HG02852 (cell line): ENCODE results near the gene GABRR2.
"Not testable (repeated sequence)": the region's sequence is repeated elsewhere in the genome, so short reads cannot be mapped to it uniquely, and the experiment has no call there.

Experiments
- ATAC-seq: cut with Tn5 transposase; IDR thresholded peaks from one replicate; pipeline ENCODE4 v1.9.1; 2021; ENCODE audit warnings: mild to moderate bottlenecking, moderate library complexity; ENCODE audit not compliant: unreplicated experiment

GABRR2 gene

DNA sequence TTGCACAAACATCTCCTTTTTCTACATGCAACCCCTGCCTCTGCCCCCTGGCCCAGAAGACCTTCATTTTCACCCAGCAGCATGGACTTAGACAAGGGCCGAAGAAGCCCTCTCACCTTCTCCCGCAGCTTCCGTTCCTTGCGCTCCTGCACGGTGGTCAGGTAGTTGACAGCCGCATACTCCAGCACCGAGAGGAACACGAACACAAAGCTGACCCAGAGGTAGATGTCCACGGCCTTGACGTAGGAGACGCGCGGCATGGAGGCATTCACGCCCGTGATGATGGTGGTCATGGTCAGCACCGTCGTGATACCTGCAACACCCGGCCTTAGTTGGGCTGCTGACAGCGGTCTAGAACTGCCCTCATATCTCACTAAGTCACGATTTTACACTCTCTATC is 50.8 kb downstream of the GABRR2 start:
- no peak for ATAC-seq

DNA sequence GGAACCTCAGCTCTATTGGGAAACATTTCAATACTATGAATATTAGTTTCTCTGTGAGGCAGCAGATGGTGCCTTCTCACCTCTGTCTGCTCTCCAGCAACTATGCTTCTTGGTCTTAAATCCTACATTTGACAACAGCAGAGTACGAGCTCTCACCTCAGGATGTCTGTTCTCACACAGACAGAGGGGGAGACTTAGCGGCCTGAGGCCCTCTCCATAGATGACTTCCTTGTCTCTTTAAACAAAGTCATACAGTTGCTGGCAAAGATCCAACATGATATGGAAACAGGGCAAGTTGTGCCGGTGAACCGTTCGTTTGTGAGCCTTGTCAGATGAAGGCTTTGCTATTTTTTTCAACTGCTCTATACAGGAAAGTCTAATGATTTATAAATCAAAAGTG is 54.3 kb downstream of the GABRR2 start:
- ATAC-seq: no peak

DNA sequence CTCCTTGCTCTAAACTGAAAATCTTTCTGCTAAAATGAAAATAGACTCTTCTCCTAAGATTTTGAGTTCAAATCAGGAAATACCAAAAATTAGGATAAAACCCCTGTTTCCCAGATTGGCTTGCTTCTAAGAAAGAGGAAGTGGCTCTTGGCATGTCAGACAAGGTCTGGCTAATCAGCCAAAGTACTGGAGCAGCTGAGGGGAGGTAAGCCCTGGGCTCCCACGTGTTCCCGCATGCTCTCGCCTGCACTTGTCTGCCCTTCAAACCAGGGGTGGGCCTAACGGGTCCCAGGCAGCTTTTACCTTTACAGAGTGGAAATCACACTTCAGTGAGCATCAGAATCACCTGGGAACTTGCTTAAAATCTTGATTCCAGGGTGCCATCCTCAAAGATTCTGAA is 54.8 kb downstream of the GABRR2 start:
- ATAC-seq: no peak

DNA sequence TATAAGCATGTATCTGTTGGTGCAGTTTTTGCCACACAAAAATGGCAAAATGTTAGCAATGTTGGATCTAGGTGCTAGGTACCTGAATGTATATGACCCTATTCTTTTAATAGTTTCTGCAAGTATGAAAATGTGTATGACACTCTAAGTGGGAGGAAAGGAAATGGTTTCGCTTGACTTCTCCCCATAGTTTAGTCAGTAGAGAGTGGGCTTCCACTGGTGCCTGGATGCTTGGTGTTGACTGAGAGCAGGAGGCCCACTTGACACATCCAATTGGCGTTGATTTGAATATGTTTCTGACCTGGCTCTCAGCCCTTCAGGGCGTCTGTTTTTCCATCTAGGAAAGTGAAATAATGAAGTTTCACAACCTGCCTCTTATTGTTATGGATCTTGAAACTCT is 56.2 kb downstream of the GABRR2 start:
- ATAC-seq: peak; percentile 85

DNA sequence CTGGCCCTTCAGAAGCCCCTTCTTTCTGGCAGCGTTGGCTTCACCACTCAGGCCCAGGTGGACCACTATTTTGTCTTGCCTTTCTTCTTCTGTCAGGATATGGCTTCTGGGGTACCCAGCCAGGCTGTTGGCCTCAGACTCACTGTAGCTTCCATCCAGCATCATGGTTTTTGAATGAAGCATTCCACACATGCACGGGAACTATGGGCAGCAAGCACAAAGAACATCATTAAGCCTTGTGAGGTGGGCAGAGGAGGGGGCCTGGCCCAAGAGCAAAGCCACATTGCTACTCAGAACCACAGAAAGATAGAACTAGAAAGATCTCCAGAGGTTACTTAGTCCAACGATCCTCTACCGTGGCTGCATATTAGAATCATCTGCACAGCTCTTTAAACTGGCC is 57.3 kb downstream of the GABRR2 start:
- no peak for ATAC-seq

DNA sequence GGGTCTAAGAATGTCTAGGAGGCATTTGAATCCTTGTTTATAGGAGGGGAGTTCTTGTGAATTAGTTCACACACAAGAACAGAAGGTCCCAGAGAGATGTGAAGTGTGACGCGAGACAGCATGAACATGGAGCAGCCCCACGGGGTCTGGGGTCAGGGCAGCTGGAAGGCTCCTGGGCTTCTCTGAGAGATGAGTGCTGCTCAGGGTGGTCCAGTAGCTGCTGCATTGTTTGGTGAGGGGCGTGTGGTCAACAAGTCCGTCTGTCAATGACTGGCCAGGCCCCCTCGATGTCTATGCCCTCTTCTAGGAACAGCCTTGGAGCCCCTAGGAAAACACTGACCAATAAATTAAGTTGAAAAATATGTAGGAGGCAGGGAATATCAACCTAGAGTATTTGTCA is 57.8 kb downstream of the GABRR2 start:
- ATAC-seq: no peak

DNA sequence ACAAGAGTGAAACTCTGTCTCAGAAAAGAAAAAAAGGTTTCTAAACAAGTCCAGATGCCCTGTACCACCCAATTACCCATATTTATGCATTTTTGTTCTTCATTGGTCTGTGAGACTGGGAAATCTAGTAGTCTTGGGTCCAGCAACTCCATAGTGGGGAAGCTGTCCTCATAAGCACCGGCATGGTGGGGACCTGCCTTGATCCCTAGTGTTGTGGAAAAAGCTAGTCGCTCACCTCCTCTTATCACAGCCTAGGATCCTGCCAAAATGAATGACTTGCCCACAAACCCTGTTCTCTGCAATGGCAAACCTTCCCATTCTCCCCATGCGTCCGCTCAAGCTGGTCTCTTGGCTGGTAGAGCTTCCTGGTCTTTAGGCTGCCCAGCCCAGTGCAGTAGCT is 59.7 kb downstream of the GABRR2 start:
- ATAC-seq: no peak

DNA sequence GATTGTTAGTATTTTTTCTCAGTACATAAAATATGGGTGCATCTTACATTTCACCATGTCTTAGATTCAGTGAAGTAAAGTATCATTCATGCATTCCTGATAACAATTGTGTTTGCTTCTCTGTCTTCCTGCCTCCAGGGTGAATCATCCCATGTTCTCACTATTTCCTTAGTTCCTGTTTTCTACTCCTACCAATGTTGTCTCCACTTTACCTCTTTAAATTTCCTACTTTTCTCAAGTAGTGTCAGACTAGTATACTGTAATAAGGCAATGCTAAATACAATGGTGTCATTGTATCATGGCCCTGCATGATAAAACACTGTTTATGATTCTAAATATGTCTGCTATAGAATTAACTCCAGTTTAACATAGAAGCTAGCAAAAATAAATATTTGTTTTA is 60.5 kb downstream of the GABRR2 start:
- no peak for ATAC-seq

DNA sequence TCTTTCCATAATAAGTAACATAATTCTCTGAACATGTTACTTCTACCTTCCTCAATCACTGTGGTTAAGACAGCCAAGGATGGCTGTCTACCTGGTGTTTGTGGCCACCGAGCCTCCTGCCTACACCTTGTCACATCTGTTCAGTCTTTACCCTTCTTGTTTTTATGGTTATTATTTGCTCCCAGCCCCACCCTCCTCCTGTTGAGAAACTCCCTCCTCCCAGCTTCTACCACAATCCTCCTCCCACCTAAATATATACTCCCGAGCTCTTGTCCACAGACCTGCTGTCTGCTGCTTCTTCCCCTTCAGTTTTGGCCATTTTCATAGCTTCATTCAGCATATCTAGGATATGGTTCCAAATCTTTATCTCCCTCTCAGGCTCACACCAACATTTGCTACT is 62.2 kb downstream of the GABRR2 start:
- ATAC-seq: no peak

DNA sequence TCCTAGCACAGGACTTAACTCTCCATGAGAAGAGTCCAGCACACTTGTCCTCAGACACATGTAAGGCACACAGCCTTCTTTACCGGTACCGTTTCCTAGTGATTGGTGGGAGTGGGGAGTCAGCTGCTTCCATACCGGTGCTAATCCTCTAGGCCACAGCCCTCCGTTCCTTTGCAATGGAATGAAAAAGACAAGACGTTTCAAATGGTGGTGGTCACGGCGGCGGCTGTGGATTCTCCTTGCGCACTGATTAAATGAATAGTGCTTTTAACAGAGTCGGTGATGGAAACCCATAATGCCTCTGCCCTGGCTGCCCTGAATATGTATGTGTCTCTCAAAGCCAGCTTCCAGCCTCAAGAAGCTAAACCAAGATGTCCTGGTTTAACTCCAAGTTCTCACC is 63.1 kb downstream of the GABRR2 start:
- no peak for ATAC-seq

DNA sequence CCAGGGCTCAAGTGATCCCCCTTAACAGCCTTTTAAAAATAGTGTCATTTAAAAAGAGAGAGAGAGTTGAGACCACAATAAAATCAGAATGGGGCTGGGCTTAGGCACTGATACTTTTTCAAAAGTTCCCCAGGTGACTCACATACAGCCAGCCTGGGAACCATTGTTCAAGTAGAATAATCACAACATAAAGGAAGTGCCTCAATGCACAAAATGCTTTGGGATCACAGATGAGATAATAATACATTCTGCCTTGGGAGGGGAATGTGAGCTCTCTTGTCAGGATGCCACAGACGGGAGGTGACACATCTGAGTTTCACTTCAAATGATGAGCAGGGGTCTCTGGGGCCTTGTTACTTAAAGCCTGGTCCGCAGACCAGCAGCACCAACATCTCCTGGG is 63.9 kb downstream of the GABRR2 start:
- no peak for ATAC-seq

DNA sequence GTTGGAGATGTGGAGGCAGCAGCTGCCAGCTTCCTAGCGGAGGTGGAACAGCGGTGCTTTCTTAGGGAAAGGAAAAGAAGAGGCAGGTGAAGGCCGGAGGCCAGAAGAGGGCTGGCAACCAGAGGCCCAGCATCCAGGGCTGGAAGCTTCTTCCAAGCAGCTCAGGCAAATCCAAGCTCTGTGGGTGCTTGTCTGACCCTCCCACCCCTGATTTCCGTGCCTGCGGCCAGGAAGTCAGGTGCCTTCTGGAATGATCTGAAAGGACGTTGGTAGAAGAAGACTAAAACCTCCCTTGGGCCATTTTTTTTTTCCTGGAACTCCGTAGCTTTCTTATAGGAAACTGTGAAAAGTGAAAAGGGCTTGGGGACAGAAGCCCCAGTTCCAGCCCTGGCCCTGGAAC is 64.9 kb downstream of the GABRR2 start:
- no peak for ATAC-seq

DNA sequence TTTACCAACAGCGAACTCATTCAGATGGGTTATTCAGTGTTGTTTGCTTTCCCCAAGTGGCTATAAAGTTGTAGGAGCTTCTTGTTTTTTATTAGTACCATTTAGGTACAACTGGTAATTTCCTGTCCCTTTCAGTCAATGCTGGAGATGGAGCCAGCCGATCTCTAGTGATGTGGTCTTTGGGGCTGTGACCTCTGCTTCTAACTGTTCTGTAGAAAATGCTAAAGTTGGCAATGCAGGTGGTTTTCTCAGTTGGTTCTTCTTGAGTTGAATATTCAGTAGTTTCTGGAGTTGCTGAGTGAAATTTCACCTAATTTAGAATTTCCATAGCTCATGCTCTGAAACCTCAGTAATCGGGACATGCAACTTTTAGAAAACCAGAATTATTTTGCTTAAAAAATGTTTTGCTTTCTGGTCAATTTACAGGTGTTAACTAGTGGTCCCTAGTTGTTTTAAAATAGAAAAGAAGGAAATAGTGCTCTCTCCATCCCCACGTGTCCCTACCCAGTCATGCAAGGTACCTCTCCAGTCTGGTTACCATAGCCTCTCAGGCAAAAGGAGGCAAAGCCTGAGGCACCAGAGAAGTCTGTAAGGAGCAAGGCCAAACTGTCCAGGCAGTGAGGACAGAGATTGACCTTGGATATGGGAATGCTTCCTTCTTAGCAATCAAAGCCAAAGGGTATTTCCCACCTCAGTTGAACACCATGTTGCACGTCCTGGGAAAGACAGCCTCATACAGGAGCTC is 70.7 kb downstream of the GABRR2 start:
- ATAC-seq: peak; percentile 75

DNA sequence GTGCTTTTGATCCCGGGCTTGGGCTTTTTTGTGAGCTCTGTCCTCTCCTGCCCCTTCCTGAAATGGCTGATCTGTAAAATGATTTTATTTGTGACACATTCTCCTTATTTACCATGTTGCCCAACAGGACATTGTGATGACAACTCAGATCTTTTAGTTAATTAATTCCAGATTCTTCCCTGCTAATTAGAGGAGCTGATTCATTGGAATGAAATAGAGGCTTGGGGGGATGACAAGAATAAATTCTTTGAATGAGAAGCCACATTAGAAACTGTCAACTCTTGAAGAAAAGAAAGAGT is 71.8 kb downstream of the GABRR2 start:
- no peak for ATAC-seq

DNA sequence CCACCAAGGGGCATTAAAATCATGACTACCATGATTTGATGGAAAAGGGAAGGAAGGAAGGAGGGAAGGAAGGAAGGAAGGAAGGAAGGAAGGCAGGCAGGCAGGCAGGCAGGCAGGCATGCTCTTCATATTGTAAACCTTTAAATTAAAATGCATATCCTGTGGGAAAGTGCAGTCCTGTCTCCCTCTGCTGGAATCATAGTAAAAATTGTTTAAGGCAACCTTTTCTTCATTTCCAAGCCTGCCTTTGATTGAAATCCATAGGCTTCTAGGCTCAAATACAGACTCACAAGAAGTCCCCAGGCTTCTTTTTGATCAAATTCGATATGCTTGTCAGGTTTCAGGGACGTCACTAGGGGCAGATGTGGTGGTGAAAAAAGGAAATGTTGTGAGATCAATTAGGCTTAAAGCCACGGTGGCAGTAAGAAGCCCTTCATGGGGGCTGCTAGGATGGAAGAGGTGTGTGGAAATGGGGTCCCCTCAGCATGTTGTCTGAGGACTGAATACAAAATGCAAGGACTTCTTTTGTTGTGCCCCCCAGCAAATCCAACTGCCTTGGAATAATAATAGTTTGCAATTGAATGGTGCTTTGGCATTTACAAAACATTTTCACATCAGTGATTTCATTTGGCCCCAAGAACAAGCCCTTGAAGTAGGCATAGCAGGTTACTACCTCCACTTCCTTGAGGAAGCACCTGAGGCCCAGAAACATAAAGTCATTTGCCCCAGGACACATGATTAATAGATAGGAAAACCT is 72.3 kb downstream of the GABRR2 start:
- ATAC-seq: no peak

DNA sequence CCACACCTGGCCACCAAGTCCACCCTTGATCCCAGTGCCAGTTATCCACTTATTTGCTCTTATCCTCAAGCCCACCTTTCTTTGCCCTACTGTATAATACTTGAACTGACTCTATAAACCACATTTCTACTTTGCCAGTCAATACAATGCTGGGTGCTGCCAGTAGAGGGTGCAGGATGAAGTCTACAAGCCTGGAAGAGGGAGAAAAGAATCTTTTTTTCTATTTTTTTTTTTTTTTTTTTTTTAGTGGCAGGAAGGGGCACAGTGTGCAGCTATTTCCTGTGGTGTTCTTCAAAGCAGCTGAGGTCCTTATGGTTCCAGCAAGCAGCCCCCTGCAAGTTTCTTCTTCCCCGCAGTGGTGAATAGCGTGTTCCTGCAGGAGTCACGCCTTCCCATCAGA is 75.8 kb downstream of the GABRR2 start:
- ATAC-seq: no peak

DNA sequence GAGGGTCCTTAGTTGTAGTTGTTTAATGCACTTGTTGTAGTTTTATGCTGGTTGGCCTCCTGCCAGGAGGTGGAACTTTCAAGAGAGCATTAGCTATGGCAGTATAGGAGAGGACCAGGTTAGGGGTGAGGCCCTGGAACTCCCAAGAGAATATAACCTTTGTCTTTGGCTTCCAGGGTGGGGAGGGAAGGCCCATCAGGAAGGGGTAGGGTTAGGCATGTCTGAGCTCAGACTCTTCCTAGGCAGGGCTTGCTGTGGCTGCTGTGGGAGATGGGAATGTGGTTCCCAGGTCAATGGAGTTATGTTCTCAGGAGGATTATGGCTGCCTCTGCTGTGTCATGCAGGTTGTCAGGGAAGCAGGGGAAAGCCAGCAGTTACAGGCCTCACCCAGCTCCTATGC is 77.9 kb downstream of the GABRR2 start:
- no peak for ATAC-seq

DNA sequence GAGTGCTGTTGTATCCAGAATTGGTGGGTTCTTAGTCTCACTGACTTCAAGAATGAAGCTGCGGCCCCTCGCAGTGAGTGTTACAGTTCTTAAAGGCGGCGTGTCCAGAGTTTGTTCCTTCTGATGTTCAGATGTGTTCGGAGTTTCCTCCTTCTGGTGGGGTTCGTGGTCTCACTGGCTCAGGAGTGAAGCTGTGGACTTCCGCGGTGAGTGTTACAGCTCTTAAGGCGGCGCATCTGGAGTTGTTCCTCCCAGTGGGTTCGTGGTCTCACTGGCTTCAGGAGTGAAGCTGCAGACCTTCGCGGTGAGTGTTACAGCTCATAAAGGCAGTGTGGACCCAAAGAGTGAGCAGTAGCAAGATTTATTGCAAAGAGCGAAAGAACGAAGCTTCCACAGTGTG is 81.5 kb downstream of the GABRR2 start:
- not testable (repeated sequence) for ATAC-seq

DNA sequence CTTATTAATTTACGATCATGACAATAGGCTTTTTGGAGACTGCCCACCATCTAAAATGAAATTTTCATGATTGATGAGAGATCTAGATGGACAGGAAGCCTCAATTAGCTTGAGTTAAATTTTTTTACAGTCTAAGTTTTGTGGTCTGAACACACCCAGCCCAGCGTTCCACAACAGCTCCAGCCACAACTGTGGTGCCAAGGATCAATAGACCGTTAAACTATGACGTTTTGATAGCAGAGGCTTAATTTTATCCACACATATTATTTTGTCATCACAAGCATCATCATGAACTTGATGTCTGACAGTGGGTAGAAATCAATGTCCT is 92.4 kb downstream of the GABRR2 start:
- no peak for ATAC-seq

DNA sequence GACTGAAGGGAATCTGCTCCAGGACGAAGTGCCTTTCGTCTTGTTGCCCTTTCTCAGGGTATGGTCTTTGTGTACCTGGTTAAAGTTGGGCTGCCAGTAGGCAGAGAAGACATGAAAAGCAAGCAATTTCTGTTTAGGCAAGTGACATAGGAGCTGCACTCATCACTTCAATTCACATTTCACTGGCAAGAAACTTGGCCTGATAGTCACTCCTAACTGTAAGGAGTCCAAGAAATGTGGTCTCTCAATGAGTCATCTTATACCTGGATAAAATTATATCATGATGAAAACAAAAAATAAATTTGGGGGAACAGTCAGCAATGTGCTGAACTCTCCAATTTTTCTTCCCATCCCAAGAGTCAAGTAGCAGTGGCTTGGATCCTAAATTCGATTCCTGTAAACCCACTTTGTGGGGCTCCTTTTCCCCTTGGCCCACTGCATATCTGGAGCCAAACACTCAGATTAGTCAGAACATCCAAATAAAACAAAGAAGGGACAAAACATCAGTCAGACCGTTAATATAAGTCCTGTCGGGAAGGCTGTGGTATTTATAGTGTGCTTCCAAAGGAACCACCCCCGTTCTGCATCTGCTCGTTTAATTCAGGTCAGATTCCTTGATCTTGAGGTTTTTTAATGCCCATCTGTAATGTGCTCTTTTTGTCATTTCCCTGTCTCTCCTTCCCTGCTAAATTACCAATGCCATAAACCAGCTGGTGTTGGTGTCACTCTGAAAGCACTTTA is 93.0 kb downstream of the GABRR2 start:
- no peak for ATAC-seq

DNA sequence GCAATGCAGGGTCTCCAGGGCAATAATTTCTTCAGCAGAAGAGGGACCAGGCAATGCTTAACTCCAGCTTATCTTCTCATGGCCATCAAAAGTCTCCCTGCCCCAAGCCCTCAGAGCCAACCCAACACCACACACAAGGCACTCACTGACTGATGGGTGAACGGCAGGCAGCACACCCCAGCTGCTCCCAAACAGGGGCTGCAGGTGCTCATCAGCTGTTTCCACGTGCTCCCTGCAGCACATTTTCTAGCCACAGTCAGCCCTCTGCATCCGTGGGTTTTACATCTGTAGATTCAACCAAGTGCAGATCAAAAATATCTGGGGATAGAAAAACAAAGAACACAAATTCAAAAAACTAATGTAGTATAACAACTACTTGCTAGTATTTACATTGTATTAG is 94.0 kb downstream of the GABRR2 start:
- no peak for ATAC-seq

DNA sequence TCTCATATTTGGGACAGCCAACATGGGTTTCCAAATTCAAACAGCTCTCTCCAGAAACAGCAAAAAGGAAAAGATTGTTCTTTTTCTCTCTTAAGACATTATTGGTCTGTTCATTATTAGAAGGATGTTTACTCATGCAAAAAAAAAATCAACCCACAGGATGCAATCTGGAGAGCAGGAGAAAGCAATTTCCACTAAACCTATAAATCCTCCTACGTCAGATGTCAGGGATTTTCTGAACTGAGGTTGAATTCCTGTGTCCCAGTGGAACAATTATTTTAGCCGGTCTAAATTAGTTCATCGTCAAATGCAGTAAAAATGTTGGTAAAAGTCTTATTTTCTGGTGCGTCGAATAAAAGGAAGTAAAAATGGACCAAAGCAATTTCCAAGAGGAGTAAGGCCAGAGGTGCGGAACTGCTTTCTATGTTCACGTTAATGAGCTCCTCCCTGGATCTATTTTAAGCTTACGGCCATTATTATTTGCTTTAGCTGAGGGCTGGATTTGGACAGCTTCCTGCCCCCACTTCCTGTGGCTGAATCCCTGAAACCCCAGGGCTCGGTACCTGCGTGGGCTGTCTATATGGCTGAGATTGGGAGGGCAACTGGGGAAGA is 97.7 kb downstream of the GABRR2 start, which contains the start of gene GABRR1:
Gene GABRR1, minus strand, starts transcription at position 60 of the 612 bp plus-strand sequence. Its CDS starts 36 bp downstream, at position 24.
- ATAC-seq: no peak
